ENCODE results near the gene CLDN7. TPM values are rescaled to one million over a fixed set of nuclear protein-coding genes. Genes with fewer than 3 reads are reported as not detected.

Gene CLDN7
- polyA plus RNA-seq, 4 donors = 309 to 561 (median 332) TPM

DNA sequence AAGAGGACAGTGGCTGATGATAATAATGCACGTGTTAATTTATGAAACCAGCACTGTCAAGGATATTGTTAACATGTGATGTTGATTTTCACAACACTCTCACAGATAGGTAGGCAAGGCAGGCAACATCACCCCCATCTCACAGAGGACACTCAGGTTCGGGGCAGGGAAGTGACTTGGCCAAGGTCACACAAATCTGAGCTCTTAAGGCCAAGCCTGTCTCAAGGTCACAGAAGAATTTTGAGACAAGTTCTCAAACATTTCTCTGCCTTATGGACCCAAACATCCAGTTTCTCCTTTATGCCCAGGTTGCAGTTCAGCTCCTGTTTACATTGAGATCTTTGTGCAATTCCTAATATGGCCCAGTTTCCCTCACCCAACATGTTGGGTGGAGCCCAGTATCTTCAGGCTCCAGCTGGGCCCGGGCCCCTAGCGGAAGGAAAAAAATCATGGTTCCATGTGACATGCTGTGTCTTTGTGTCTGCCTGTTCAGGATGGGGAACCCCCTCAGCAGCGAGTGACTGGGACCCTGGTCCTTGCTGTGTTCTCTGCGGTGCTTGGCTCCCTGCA lies 20.6 kb upstream of the CLDN7 start:
- H3K4me1 ChIP-seq (ENCODE audit: control insufficient read depth in 3 of 3, insufficient read depth in 2 of 3, low read depth in 1 of 3, low read length in 2 of 3) = peaks cover 0 to 30% (median 0%) of the 10 kb centered on the region in 3 donors
- no peak overlapping the region for H3K4me3 ChIP-seq (ENCODE audit: low read depth in 1 of 3, low read length in 3 of 3)
- DNase-seq (no peak), FAIRE-seq (no peak)
- H3K27me3 ChIP-seq (ENCODE audit: control insufficient read depth in 3 of 3, insufficient read depth in 3 of 3, low read length in 3 of 3) = peaks cover 0 to 17% (median 2%) of the 10 kb centered on the region in 3 donors
- H3K9me3 ChIP-seq (ENCODE audit: control insufficient read depth in 2 of 2, insufficient read depth in 1 of 2, low read depth in 1 of 2, low read length in 1 of 2) = no peaks in the 10 kb centered on the region
- H3K36me3 ChIP-seq (ENCODE audit: control insufficient read depth in 3 of 3, insufficient read depth in 2 of 3, low read depth in 1 of 3, low read length in 3 of 3) = no peaks in the 10 kb centered on the region
- WGBS, 3 donors = 53 to 56% (median 55%) methylated on average over 6 of the region's 6 CpGs
- H3K27ac ChIP-seq (ENCODE audit: low read depth in 1 of 3, low read length in 2 of 3) = no peak overlapping the region

DNA sequence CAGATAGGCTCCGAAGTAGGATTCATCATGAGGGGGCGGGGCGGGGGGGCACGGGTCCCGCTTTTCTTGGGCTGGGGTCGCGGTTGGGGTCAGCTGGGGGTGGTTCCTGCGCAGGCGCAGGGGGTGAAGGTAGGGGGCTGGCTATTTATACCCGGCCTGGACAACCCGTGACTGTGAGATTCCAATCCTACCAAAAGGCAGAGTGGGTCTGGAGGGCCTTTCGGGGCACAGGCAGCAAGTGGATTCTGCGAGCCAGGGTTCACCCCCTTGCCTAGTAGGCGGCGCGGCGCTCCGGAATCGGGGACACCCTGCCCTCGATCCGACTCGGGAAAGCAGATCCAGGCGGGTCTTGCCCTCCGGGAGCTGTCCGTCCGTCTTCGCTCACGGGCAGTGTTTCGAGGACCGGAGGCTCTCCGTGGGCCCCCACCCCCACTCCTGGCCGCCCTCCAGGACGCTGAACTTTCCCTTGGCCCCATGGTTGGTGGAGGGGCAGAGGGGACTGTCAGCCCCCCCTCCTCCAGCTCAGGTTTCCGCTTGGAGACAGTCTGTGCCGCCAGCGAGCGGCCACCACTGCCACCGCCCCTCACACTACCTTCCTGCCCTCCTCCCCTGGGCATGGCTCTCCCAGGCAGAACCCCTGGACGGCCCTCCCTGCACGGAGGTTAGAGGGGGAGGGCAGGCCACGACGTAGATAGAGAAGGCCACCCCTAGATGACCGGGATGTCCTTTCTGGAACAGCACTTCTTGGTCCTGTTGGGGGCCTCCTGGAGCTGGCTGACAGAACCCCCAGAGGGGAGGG lies 19.9 kb upstream of the CLDN7 start:
- Histone ChIP-seq H3K27me3 (ENCODE audit: control insufficient read depth in 3 of 3, insufficient read depth in 3 of 3, low read length in 3 of 3) (peaks cover 0 to 17% (median 0%) of the 10 kb centered on the region in 3 donors), H3K36me3 (ENCODE audit: control insufficient read depth in 3 of 3, insufficient read depth in 2 of 3, low read depth in 1 of 3, low read length in 3 of 3) (no peaks in the 10 kb centered on the region), H3K4me1 (ENCODE audit: control insufficient read depth in 3 of 3, insufficient read depth in 2 of 3, low read depth in 1 of 3, low read length in 2 of 3) (peaks cover 0 to 30% (median 0%) of the 10 kb centered on the region in 3 donors), H3K4me3 (ENCODE audit: low read depth in 1 of 3, low read length in 3 of 3) (peak overlapping the region in 2 of 3 donors; percentile 44 to 48), H3K27ac (ENCODE audit: low read depth in 1 of 3, low read length in 2 of 3) (peak overlapping the region in 1 of 3 donors; percentile 22), H3K9me3 (ENCODE audit: control insufficient read depth in 2 of 2, insufficient read depth in 1 of 2, low read depth in 1 of 2, low read length in 1 of 2) (no peaks in the 10 kb centered on the region)
- DNase-seq = peak in 1 of 2 donors; percentile 37
- 4 to 7% (median 6%) methylated on average over 35 to 43 of the region's 43 CpGs for WGBS, 3 donors
- no peak for FAIRE-seq

DNA sequence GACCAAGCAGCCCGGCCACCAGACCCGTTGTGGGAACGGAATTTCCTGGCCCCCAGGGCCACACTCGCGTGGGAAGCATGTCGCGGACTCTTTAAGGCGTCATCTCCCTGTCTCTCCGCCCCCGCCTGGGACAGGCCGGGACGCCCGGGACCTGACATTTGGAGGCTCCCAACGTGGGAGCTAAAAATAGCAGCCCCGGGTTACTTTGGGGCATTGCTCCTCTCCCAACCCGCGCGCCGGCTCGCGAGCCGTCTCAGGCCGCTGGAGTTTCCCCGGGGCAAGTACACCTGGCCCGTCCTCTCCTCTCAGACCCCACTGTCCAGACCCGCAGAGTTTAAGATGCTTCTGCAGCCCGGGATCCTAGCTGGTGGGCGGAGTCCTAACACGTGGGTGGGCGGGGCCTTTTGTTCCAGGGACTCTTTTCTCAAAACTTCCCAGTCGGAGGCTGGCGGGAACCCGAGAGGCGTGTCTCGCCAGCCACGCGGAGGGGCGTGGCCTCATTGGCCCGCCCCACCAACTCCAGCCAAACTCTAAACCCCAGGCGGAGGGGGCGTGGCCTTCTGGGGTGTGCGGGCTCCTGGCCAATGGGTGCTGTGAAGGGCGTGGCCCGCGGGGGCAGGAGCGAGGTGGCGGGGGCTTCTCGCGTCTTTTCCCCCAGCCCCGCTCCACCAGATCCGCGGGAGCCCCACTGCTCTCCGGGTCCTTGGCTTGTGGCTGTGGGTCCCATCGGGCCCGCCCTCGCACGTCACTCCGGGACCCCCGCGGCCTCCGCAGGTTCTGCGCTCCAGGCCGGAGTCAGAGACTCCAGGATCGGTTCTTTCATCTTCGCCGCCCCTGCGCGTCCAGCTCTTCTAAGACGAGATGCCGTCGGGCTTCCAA lies 19.0 kb upstream of the CLDN7 start, which contains the start of gene SLC2A4:
TSS of gene SLC2A4 (plus strand) at position 645 of the 879 bp plus-strand sequence. CDS start at position 862, 217 bp downstream.
- Histone ChIP-seq H3K9me3 (ENCODE audit: control insufficient read depth in 2 of 2, insufficient read depth in 1 of 2, low read depth in 1 of 2, low read length in 1 of 2) (no peaks in the 10 kb centered on the region), H3K4me3 (ENCODE audit: low read depth in 1 of 3, low read length in 3 of 3) (peak within 1 kb of the TSS in 2 of 3 donors; percentile 44 to 48), H3K36me3 (ENCODE audit: control insufficient read depth in 3 of 3, insufficient read depth in 2 of 3, low read depth in 1 of 3, low read length in 3 of 3) (no peaks in the 10 kb centered on the region), H3K27me3 (ENCODE audit: control insufficient read depth in 3 of 3, insufficient read depth in 3 of 3, low read length in 3 of 3) (peaks cover 0 to 17% (median 0%) of the 10 kb centered on the region in 3 donors), H3K4me1 (ENCODE audit: control insufficient read depth in 3 of 3, insufficient read depth in 2 of 3, low read depth in 1 of 3, low read length in 2 of 3) (peaks cover 0 to 30% (median 0%) of the 10 kb centered on the region in 3 donors), H3K27ac (ENCODE audit: low read depth in 1 of 3, low read length in 2 of 3) (peak within 1 kb of the TSS in 2 of 3 donors; percentile 6 to 82)
- FAIRE-seq = no peak
- peak; percentile 94 to 97 for DNase-seq
- 0 to 1% (median 0%) methylated on average over 50 to 71 of the region's 71 CpGs for WGBS, 3 donors

- FAIRE-seq = no peak
- Histone ChIP-seq H3K27ac (ENCODE audit: low read depth in 1 of 3, low read length in 2 of 3) (peak overlapping the region; percentile 6 to 82 (median 76)), H3K4me1 (ENCODE audit: control insufficient read depth in 3 of 3, insufficient read depth in 2 of 3, low read depth in 1 of 3, low read length in 2 of 3) (peaks cover 0 to 30% (median 0%) of the 10 kb centered on the region in 3 donors), H3K27me3 (ENCODE audit: control insufficient read depth in 3 of 3, insufficient read depth in 3 of 3, low read length in 3 of 3) (peaks cover 0 to 17% (median 0%) of the 10 kb centered on the region in 3 donors), H3K9me3 (ENCODE audit: control insufficient read depth in 2 of 2, insufficient read depth in 1 of 2, low read depth in 1 of 2, low read length in 1 of 2) (no peaks in the 10 kb centered on the region), H3K36me3 (ENCODE audit: control insufficient read depth in 3 of 3, insufficient read depth in 2 of 3, low read depth in 1 of 3, low read length in 3 of 3) (no peaks in the 10 kb centered on the region), H3K4me3 (ENCODE audit: low read depth in 1 of 3, low read length in 3 of 3) (peak overlapping the region in 2 of 3 donors; percentile 44 to 48)
- 0 to 1% (median 1%) methylated on average over 27 to 29 of the region's 29 CpGs for WGBS, 3 donors
- peak; percentile 81 to 92 for DNase-seq
Observed at GRCh38 chr17:7280519-7281073, 18.3 kb upstream of the CLDN7 start.

- H3K27ac ChIP-seq (ENCODE audit: low read depth in 1 of 3, low read length in 2 of 3) = peak overlapping the region; percentile 44 to 82 (median 76)
- peak; percentile 73 to 91 for DNase-seq
- H3K4me3 ChIP-seq (ENCODE audit: low read depth in 1 of 3, low read length in 3 of 3) = no peak overlapping the region
Observed at GRCh38 chr17:7279448-7279847, 17.2 kb upstream of the CLDN7 start.

DNA sequence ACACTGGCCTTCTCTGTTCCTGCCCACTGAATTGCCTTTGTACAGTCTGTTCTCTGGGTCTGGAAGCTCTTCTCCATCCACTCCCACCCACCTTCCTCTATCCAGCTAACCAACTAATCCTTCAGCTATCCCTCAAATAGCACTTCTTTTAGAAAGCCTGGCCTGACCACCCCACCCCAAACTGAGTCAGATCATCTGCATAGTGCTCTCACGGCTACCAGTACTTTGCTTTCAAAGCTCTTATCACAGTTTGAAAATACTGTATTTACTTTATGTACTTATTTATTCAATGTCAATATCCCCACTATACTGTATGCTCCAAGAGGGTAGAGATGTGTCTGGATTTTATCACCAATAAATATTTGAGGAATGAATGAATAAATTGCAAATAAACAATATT lies 4.5 kb upstream of the CLDN7 start:
- H3K27ac ChIP-seq (ENCODE audit: low read depth in 1 of 3, low read length in 2 of 3) = no peak overlapping the region
- FAIRE-seq (no peak), DNase-seq (no peak)
- no peak overlapping the region for H3K4me3 ChIP-seq (ENCODE audit: low read depth in 1 of 3, low read length in 3 of 3)
- no peaks in the 10 kb centered on the region for H3K9me3 ChIP-seq (ENCODE audit: control insufficient read depth in 2 of 2, insufficient read depth in 1 of 2, low read depth in 1 of 2, low read length in 1 of 2)
- peaks cover 0 to 2% (median 0%) of the 10 kb centered on the region in 3 donors for H3K36me3 ChIP-seq (ENCODE audit: control insufficient read depth in 3 of 3, insufficient read depth in 2 of 3, low read depth in 1 of 3, low read length in 3 of 3)
- peaks cover 0 to 4% (median 0%) of the 10 kb centered on the region in 3 donors for H3K27me3 ChIP-seq (ENCODE audit: control insufficient read depth in 3 of 3, insufficient read depth in 3 of 3, low read length in 3 of 3)
- WGBS, 3 donors = 16 to 51% (median 36%) methylated on average over 1 of the region's 1 CpG
- peaks cover 0 to 18% (median 0%) of the 10 kb centered on the region in 3 donors for H3K4me1 ChIP-seq (ENCODE audit: control insufficient read depth in 3 of 3, insufficient read depth in 2 of 3, low read depth in 1 of 3, low read length in 2 of 3)

More at GRCh38 chr17:7279448-7279847, 17.2 kb upstream of the CLDN7 start:
- FAIRE-seq = no peak
- Histone ChIP-seq H3K4me1 (ENCODE audit: control insufficient read depth in 3 of 3, insufficient read depth in 2 of 3, low read depth in 1 of 3, low read length in 2 of 3) (peaks cover 0 to 30% (median 0%) of the 10 kb centered on the region in 3 donors), H3K27me3 (ENCODE audit: control insufficient read depth in 3 of 3, insufficient read depth in 3 of 3, low read length in 3 of 3) (peaks cover 0 to 17% (median 0%) of the 10 kb centered on the region in 3 donors), H3K9me3 (ENCODE audit: control insufficient read depth in 2 of 2, insufficient read depth in 1 of 2, low read depth in 1 of 2, low read length in 1 of 2) (no peaks in the 10 kb centered on the region), H3K36me3 (ENCODE audit: control insufficient read depth in 3 of 3, insufficient read depth in 2 of 3, low read depth in 1 of 3, low read length in 3 of 3) (no peaks in the 10 kb centered on the region)
- WGBS, 3 donors = 15 to 64% (median 37%) methylated on average over 8 of the region's 8 CpGs

GRCh38 chr17:7263801-7264078 lies 1.5 kb upstream of the CLDN7 start:
- peaks cover 0 to 20% (median 0%) of the 10 kb centered on the region in 3 donors for H3K4me1 ChIP-seq (ENCODE audit: control insufficient read depth in 3 of 3, insufficient read depth in 2 of 3, low read depth in 1 of 3, low read length in 2 of 3)
- FAIRE-seq = no peak
- peaks cover 0 to 6% (median 0%) of the 10 kb centered on the region in 3 donors for H3K27me3 ChIP-seq (ENCODE audit: control insufficient read depth in 3 of 3, insufficient read depth in 3 of 3, low read length in 3 of 3)
- peaks cover 0 to 22% (median 2%) of the 10 kb centered on the region in 3 donors for H3K36me3 ChIP-seq (ENCODE audit: control insufficient read depth in 3 of 3, insufficient read depth in 2 of 3, low read depth in 1 of 3, low read length in 3 of 3)
- H3K4me3 ChIP-seq (ENCODE audit: low read depth in 1 of 3, low read length in 3 of 3) = peak overlapping the region in 2 of 3 donors; percentile 74 to 76
- 9 to 31% (median 28%) methylated on average over 4 of the region's 4 CpGs for WGBS, 3 donors
- no peaks in the 10 kb centered on the region for H3K9me3 ChIP-seq (ENCODE audit: control insufficient read depth in 2 of 2, insufficient read depth in 1 of 2, low read depth in 1 of 2, low read length in 1 of 2)
- peak overlapping the region; percentile 95 to 99 (median 97) for H3K27ac ChIP-seq (ENCODE audit: low read depth in 1 of 3, low read length in 2 of 3)
- peak; percentile 71 to 89 for DNase-seq

Data from small intestine (tissue), 7 donors.